Ovary (tissue), 3 donors: Measurements from ENCODE around the gene AMBRA1.

ENCODE experiments used
- EP300 ChIP-seq: sonication (generic); formaldehyde crosslinking; IDR thresholded peaks from one replicate; pipeline ENCODE4 v1.6.1; 2017; ENCODE audit warnings: antibody characterized with exemption
- POLR2A ChIP-seq: fragments of 450-650 bp; IDR thresholded peaks from one replicate; pipeline ENCODE4 v1.6.1; 2017; ENCODE audit warnings: antibody characterized with exemption, mild to moderate bottlenecking, moderate library complexity
- TF ChIP-seq, protein P1 (sequence below), 3 donors: fragments of 450-650 bp in 2 of 3; fragments of 200-600 bp in 1 of 3; IDR thresholded peaks; one replicate each; pipeline versions ENCODE4 v1.5.1 to v1.8.0; 2016 to 2022; ENCODE audit warnings: antibody characterized with exemption in 3 of 3, mild to moderate bottlenecking in 1 of 3
- donor health status: DM: no; HTN: no; CAD: no.

DNA sequence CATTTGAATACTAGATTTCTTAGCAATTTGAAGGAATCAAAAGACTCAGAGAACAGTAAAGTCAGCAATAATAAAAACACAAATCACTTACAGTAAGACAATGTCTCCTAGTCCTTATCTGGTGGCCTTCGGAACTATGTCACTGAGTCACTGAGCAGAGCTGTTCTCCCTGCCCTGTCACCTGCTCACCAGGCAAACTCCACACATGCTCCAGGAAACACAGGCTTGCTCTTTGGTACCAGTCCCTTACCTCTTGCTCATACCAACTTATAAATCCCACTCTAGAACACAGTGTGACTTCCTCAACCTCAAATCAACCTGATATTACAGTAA lies 121.2 kb downstream of the AMBRA1 start:
- TF ChIP-seq, protein P1, sequence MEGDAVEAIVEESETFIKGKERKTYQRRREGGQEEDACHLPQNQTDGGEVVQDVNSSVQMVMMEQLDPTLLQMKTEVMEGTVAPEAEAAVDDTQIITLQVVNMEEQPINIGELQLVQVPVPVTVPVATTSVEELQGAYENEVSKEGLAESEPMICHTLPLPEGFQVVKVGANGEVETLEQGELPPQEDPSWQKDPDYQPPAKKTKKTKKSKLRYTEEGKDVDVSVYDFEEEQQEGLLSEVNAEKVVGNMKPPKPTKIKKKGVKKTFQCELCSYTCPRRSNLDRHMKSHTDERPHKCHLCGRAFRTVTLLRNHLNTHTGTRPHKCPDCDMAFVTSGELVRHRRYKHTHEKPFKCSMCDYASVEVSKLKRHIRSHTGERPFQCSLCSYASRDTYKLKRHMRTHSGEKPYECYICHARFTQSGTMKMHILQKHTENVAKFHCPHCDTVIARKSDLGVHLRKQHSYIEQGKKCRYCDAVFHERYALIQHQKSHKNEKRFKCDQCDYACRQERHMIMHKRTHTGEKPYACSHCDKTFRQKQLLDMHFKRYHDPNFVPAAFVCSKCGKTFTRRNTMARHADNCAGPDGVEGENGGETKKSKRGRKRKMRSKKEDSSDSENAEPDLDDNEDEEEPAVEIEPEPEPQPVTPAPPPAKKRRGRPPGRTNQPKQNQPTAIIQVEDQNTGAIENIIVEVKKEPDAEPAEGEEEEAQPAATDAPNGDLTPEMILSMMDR (IDR thresholded peaks at IDR 0.05) = no peak
- TF ChIP-seq POLR2A = no peak
- TF ChIP-seq EP300 = no peak
